GM18907 (cell line): ENCODE data around the gene ANO2.

Experiments used
- ATAC-seq: cut with Tn5 transposase; IDR thresholded peaks from one replicate; pipeline ENCODE4 v1.9.1; 2021; ENCODE audit warnings: mild to moderate bottlenecking, moderate library complexity; ENCODE audit not compliant: unreplicated experiment

The ANO2 gene

DNA sequence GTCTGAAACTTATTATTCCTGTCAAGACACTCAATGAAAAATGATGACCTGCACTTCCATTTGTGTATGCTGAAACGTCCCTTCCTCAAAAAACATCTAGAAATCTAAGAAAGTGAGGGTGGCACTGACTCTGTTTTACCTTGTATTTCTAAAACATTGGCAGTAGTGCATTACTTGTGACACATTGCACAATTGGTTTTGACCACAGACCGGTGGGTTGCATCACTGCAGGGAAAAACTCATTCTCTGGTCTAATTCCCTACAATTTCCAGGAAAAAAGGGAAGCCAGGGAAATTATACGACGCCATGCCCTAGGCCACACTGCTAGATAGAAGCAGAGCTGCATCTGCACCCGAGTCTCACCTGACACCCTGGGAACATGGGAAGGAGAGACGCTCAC is 356.5 kb downstream of the ANO2 start:
- ATAC-seq, result no peak

DNA sequence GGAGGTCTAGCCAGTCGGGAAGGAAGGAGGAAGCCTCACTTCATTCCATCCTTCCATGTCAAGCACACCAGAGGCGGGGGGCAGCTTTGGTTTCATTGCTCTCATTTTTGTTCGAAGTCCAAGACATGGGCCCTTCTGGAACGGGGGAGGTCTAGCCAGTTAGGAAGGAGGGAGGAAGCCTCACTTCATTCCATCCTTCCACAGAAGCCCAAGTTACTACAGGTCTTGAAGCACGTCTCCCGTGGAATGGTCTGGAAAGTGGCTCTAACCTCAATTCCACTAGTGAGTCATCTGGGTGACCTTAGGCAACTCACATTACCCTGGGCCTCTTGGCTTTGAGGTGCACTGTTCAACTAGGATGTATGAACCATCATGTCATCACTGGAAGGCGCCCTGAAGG is 356.9 kb downstream of the ANO2 start:
- no peak for ATAC-seq

DNA sequence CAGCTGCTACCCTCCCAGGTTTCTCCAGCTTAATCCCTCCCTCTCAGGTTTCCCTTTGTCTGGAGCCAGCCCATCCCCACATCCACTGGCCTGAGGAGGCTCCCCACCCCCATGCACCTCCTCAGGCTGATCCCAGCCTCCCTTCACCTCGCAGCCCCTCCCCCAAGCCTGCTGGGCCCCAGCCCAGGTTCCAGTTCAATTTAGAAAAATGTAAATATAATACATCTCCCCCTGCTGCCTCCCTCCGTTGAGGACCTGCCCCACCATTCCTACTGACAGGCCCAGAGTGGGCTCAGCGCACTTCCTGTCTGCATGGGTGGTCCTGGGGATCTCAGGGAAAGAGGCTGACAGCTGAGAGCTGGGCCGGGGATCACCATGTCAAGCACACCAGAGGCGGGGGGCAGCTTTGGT is 357.3 kb downstream of the ANO2 start:
- ATAC-seq, result no peak

DNA sequence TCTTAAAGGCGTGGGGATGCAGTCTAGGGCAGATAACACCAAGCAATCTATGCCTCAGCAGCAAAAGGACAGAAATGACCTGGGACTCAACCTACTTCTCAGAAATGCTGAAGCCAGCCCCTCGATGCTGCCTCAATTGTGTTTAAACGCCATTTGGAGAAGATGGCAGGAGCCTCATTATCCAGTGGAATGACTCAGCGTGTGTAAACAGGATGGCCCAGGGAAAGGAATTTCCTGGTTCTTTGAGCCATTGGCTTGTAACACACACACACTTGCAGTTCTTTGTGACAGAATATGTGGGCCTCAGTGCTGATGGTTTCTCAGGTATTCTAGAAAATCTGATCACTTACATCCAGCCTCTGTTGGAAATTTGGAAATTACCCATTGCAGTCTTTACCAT is 358.9 kb downstream of the ANO2 start:
- ATAC-seq, result no peak

DNA sequence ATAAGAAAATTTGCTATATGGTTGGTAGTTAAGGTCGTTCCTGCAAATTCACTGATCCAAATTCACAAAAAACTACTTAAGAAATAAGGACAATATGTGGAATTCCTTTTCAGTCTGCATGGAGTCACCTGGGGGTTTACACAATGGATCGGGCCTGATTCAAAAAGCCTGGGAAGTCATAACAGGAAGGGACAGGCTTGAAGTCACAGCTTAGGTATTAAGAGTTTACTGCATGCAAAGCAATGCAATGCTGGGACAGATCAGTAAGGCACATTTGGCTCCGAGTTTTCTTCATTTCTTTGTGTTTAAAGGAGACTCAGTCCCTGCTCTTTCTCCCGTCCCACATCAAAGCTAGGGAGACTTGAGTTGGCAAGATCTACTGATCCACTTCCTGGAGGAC is 359.9 kb downstream of the ANO2 start:
- ATAC-seq, result no peak

DNA sequence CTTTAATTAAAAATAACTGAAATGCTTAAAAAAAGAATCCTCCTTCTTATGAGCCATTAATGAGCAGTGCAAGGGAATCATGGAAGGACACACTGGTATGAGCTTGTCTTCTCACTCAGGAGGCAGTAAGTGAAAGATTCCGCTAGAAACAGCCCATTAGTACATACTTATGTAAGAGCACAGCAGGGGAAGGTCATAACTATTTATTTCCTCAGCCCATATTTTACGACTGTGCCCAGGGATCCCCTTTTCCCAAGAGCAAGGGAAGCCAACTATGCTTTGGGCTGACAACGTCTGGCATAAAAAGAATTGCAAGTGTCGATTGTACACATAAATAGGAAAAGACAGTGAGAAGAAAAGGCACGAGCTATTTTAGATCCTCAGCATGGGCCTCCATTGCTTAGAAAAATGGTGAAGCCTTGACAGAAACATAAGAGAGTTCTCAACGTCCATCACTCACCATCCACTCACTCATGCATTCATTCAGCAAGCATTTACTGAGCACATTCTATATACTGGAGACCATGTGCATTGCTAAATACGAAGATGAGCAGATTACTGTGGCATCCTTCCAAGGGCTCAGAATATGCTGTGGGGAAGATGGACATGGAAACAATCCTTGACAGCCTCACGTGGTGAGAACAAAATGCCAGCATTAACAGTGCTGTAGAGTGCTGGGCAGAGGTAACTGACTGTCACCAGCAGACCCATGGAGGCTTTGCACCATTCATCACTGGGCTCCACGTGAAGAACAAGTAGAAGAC is 360.5 kb downstream of the ANO2 start:
- no peak for ATAC-seq

DNA sequence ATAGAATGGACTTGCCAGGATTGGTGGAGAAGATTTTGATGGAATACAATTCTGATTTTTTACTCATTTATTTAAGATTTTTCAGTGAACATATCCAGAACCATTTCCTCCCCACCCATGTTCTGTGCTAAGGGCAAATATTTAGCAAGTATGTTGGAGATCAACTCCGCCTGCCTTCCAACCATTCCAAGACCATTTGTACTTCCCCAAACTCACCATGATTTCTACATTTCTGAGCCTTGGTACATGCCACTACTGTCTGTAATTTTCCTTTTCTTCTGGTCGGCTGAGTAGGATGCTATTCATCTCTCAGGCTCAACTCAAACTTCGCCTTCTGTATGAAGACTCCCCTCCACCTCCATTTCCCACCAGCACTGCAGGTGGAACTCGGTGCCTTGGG is 362.5 kb downstream of the ANO2 start:
- ATAC-seq, result no peak

DNA sequence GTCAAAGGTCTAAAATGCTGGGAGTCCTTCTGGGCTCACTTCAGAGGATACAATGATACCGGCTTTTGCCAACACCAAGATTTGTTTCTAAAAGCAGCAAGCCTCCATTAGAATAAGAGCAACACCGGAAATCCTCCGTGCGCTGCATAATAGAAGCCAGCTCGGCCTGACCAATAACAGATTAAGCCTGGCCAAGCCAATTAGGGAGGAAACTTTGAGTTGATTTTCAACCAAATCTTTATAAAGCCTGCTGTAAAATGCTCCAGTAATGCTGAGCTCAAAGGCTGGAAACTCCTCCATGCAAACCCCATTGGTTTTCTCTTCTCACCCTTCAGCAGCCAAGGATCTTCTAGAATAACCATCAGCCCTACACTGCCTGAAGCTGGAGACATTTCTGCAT is 363.0 kb downstream of the ANO2 start:
- no peak for ATAC-seq

DNA sequence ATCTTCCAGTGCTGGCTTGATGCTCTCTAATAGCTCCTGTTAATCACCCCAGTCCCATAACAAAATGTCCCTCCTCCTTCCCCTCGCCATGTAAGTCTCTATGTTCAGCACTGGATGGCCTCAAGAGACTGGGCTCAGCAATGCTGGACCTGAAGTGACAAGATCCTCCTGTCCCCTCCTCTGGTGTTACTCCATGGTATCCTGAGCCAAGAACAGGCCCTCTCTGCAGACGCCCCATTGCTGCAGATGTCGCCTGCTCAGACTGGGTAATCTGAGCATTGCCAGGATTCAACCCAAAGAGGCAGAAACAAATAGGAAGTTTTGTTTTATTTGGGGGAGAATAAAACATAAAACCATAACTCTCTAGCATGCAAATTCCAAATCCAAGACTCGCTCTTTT is 363.4 kb downstream of the ANO2 start:
- ATAC-seq, result no peak

DNA sequence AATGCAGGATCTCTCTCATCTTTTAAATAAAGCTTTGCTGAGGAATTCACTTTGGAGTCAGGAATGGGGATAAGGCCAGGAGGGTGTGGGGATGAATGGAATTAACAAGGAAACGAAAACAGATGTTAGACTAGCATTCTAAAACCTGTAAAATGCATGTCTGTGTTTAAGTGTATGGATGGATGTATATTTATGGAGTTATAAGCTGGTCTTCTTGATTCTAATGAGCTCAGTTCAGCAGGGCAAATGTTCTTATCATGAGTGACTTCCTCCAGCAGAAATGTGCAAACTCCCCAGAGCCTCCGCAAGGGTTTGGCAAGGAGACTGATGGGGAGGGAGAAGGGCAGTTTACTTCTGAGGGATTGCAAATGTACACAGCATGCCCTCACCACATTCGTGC is 364.0 kb downstream of the ANO2 start:
- ATAC-seq, result no peak

DNA sequence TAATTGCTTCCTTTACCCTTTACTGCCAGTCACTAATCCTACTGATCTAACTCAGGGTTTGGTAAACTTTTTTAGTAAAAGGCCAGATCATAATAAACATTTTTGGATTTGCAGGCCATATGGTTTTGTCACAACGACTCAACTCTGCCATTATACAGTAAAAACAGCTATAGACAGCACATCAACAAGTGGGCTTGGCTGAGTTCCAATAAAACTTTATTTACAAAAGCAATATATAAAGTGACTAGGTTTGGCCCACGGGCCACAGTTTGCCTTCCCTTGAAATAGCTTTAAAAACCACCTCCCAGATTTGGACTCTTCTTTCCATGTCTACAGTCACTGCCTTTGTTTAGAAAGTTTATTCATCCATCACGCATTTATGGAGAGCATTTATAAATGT is 366.3 kb downstream of the ANO2 start:
- no peak for ATAC-seq

DNA sequence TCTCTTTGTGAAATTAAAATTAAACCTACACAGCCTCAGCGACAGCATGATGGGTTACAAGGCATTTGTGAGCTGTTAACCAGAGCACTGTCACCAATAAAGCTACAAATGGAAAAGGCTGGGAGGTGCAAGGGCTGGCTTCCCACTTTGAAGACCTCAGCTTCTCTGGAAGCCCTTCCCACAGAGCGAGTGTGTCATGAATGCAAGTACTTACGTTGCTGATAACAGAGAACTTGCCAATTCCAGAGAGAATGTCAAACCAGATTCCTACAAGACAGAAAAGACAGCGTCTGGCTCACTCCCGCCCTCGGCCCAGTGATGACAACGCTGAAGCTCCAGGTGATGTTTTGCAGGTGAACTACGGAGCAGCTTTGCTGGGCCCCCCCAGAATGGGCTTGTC is 367.3 kb downstream of the ANO2 start:
- ATAC-seq, result no peak

DNA sequence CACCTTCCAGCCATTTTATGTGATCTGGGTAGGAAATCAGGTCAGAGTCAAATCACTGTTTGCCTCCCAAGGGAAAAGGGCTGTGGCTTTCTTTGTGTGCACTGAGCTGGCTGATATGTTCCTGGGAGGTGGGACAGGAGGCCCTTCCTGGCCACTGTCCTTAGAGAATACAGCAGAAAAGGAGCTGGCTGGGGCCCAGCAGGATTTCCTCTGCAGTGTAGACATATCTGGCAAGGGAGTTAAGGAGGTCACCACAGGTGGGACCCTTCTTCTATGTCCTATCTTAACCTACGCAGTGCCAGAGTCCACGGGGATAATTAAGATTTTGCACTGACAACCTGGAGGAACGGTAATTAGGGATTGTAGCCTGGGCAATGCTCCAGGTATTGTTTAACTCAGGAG is 367.8 kb downstream of the ANO2 start:
- ATAC-seq, result no peak

DNA sequence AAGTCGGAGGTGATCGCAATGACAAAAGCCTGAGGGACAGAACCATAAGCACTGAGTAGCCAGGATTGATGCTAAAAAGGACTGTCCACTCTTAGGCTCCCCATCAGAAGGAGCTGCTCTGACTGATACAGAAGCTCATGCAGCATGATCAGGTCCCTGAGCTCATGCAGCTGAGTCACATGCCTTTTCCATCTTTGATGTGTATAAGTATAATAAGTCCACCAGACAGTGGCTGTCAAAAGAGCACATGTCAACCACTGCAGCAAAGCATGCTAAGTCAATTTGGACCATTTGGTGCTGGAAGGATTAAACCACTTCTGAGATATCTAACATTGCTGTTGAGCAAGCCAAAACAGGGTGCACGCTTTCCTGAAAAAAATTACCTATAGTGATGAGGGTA is 369.1 kb downstream of the ANO2 start:
- no peak for ATAC-seq

DNA sequence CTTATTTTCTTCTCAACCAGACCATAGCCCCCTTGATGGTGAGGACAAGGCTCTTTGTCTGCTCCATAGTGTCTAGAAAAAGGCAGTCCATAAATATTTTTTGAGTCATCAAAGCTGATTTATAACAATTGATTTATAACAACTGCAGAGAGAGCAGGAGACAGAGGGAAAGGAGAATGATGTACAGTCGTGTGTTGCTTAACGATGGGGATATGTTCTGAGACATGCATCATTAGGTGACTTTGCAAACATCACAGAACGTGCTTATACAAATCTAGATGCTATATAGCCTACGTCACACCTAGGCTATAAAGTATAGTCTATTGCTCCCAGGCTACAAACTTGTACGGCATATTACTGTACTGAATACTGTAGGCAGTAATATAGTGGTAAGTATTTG is 369.8 kb downstream of the ANO2 start:
- no peak for ATAC-seq

DNA sequence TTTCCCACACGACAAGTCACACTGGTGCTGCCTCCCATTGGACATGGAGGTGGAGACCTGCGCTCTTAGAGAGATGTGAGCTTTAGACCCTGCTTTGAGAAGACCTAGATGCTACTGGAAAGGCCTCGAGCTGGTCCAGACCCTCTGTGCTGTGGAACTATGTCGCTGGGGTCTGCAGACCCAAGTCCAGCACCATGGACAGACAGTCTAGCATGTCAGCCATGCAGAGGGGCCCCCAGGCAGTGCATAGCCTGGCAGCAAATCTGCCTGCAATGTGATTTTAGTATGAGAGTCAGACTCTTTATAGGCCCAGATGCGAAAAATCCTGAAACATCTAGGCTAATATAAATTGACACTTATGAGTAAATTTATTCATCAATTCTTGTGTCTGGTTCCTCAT is 371.7 kb downstream of the ANO2 start:
- ATAC-seq, result no peak

DNA sequence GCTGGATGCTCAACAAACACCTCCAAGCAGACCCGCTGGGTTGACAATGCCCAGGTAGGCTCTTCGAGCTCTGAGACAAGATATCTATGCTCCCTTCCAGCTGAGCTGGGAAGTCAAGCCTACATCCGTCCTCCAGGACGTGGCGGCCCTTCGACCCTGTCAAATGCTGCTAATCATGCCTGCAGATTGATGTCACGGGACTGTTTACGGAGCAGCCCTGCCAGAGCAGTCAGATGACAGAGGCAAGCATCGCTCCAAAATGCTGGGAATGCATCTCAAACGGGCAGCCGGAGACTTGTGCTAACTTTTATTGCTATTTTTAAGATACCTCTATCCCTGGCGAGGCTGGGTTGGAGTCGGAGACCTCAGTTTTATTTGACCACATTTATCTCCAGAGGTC is 373.9 kb downstream of the ANO2 start:
- no peak for ATAC-seq

DNA sequence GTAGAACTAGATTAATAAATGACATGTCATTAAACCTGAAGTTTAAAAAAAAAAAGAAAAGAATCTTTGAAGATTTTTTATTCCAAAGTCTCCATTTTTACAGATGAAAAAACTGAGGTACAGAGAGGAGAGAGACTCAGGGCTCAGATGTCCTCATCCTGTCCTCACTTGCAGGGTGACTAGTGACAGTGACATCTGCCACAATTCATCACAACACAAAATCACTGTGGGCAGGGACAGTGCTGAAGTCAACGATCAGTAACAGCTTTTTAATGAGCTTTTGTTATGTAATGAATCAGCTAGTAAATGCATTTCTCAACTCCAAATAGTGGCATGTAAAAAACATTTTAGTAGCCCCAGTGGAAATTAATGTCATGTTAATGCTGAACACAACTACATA is 374.6 kb downstream of the ANO2 start:
- ATAC-seq, result no peak

DNA sequence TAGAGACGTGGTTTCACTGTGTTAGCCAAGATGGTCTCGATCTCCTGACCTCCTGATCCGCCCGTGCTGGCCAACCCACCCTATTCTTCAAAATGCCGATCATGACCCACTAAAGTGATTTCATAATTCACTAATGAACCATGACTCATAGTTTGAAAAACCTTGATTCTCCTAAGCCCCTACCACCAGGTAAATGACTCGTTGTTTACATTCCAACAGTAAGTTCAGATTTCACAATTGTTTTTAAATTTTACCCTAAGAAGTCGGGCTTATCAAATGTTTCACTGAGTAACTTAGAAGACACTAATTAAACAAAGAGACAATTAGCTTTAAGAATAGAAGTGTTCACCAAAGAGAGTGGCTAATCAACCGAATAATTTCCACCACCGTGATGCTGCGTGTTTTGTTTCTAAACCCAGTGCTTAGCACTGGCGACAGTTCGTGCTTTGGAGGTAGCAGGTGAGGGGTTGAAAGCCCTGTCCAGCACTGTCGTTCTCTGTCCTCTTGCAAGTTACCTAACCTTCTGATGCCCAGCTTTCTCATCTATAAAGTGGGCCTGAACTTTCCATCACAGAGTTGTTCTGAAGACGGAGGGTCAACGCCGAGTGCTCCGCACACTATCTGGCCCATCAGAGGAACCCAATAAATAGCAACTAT is 376.6 kb downstream of the ANO2 start:
- no peak for ATAC-seq

DNA sequence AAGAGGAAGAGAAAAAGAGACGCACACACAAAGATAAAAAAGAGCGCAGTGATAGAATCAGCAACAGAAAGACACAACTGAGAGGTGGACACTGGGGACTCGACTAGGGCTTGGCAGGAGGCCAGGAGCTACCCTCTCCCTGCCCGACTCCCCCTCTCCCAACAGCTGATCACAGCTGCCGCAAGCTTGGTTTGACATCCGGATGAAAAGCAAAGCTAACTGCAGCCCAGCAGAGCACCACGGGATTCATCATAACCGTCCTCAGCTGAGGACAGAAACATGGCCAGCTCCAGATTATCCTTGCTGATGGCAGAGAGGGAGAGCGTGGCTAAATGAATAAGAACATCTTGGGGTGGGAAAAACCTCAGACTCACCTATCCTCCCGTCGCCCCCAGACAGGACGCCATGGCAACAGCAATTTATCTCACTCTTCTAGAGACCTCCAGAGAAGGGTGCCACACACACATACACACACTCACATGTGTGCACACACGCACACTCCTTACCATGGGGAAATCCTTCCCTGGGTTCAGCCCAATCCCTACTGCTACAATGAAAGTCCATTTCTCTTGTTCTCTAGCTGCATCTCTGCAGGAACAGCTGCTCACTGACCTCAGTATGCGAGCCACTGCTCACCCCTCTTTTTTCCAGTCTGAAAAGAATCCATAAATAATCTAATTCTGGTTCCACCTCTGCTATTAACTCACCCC is 377.9 kb downstream of the ANO2 start:
- no peak for ATAC-seq

DNA sequence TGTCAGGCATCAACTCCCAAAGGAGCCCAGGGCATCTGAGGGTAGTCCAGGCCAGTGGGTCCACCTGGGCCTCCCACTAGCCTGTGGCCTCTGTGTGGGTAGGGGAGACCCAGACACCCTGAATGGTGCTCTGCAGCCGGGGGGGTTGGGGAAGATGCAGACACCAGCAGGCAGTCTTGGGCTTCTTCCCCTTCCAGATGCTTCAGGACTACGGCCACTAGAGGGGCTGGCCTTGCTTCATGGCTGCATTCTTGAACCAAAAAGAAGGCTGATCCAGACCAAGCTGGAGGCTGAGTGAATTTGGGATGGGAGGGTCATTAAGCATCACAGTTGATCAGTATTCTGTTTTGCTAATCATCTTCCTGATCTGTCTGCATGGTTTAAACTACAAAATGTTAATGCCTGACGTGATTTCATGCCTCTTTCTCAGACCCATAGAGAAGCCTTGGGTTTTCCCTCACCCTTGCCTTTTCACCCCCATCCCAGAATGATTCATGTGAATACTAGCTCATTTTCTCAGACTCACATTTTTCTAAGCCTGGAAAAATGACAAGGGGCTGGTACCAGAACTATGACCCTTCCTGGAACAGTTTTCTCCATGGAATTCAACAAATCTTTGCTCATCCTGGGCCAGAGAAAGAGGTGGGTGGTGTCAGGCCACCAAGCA is 379.0 kb downstream of the ANO2 start:
- ATAC-seq, result no peak

DNA sequence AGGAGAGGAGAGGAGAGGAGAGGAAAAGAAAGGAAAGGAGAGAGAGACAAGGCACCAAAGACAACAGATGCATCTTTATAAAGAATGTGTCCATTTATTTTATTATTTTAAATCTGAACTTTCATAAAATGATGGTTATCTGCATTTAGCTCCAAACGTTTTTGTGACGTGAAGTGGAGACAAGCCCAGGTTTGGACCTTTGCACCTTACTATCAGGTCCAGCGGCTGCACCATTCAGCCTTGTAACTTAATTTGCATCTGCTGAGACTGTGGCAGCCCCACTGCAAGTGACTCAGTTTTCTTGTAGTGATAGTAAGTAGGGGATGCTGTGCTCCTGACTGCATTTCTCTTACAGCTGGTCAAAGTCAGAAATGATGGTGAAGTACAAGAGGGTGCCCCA is 382.5 kb downstream of the ANO2 start:
- no peak for ATAC-seq
